ENCODE measurements around the gene ADISSP.

ADISSP gene

DNA sequence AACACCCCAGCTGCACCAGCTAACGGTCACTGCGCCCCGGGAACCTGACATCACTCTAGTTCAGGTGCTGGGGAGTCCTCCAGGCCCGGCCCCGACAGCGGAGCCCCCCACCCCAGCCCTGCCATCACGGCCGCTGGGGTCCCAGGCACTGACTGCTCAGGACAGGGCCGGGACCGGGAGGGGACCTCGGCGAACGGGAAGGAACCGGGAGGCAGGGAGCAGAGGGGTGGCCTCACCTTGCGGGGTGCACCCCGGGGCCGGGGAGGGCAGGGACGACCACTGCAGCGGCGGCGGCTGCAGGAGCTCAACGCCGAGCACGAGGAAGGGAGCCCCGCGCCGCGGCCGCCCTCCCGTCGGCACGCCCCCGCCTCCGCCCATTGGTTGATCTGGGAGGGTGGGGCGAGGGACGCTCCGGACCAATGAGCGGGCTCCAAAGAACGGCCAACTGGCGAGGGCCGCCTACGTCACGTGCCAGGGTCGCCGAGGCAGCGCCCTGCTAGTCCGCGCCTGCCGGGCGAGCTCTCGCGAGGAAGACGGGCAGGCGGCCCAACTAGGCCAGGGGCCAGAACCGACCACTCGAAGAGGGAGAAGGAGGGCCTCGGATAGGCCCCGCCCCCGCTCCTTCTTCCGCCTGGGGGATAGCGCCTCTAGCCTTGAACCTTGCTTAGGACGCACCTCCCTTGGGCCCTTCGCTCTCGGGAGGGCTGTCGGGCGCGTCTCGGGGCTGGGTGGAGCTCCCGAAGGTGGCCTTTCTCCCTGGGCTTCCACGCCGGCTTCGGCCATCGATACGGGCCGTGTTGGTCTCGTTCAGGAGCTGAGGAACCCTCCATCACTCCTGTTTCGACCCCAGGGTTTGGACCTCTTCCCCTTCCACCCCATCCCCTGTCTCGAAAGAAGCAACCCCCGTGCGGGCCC, at the start of gene ADISSP:
Gene ADISSP (minus strand): TSS at position 327 of the 915 bp plus-strand sequence. CDS start 7,653 bp downstream, outside the sequence.
- DNase-seq, result peak; percentile 99

DNA sequence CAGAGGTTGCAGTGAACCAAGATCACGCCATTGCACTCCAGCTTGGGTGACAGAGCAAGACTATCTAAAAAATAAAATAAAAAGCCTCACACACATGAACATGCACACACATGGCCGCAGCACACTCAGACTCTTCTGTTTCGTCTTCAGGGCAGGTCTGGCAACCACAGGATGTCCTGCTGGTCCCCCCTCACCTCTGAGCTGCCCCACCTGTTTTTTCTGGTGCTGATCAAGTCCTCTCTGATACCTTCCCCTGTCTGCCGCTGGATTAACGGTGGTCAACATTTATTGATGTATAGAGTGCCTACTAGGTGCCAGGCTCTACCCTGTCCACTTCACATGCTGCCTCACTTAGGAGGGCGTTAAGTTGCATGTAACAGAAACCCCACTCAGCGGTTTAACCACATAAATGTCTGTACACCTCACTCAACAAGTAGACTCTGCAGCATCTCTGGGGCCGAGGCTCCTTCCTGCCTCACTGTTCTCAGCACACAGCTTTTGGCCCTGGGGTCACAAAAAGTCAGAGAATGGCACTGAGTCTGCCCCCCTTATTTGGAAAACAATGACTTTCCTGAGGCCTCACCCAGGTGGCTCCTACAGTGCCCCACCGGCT, 48.3 kb upstream of the ADISSP start:
- no peak for DNase-seq

DNA sequence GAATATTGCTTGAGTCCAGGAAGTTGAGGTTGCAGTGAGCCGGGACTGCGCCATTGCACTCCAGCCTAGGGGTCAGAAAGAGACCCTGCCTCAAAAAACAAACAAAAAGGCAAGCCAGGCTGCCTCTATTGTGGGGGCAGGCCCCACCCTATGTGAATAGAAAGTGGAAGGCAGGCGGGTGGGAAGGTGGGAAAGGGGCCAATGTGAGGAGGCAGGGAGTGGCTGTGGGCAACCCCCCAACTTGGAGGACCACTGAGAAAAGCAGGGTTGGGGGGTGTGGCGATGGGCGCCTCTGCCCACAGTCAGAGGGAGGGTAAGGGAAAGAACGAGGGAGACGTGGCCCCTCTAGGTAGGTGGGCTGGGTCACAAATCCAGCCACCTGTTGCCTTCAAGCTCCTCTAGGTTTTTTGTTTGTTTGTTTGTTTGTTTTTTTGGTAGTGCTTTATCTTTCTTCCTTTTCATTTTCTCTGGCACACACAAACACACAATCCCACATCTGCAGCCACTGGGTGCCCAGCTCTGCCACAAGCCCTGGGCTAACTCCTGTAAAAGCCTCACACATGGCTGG, 47.5 kb upstream of the ADISSP start:
- DNase-seq, result no peak

DNA sequence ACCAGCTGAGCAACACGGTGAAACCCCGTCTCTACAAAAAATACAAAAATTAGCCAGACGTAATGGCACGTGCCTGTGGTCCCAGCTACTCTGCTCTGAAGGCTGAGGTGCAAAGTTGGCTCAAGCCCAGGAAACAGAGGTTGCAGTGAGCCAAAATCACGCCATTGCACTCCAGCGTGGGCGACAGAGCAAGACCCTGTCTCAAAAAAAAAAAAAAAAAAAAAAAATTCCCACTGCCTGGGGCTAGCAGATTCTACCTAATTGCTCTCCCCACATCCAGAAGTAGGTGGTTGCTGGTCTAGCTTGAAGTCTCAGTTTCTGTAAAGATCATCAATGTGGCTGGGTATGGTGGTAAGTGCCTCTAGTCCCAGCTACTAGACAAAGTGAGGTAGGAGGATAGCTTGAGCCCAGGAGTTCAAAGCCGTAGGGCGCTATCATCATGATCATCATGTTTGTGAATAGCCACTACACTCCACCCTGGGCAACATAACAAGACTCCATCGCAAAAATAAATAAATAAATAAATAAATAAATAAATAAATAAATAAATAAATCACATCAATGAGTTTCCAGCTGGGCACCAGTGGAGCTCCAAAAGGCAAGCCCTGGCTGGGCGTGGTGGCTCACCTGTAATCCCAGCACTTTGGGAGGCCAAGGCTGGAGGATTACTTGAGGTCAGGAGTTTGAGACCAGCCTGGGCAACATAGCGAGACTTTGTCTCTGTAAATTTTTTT, 46.5 kb upstream of the ADISSP start:
- DNase-seq, result peak; percentile 73

DNA sequence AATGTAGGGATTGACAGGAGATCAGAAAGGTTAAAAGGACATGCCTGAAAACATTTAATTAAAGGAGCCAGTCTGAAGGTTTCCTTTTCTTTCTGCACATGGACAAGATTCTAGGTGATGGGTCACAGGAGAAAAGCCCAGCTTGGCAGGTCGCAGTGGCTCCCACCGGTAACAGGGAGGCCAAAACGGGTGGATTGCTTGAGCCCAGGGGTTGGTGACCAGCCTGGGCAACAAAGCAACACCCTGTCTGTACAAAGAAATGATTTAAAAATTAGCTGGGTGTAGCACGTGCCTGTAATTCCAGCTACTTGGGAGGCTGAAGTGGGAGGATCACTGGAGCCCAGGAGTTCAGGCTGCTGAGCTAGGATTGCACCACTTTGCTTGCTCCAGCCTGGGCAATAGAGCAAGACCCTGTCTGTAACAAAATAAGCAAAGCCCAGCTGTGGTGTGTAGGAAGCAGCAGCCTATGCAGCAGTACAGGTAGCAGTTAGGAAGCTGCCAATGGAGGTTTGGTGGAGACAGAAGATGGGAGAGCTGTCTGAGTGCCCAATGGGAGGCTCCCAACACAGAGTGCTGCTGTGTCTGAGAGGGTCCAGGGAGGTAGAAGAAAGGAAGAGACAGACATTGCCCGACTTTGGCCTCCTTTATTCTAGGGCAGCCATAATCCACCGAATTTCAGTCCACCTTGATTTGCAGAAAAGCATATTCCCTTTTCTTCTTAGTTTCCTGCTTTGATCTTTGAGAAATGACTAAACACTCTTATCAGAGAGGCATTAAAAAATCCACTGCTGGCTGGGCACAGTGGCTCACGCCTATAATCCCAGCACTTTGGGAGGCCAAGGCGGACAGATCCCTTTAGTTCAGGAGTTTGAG, 45.7 kb upstream of the ADISSP start:
- no peak for DNase-seq

DNA sequence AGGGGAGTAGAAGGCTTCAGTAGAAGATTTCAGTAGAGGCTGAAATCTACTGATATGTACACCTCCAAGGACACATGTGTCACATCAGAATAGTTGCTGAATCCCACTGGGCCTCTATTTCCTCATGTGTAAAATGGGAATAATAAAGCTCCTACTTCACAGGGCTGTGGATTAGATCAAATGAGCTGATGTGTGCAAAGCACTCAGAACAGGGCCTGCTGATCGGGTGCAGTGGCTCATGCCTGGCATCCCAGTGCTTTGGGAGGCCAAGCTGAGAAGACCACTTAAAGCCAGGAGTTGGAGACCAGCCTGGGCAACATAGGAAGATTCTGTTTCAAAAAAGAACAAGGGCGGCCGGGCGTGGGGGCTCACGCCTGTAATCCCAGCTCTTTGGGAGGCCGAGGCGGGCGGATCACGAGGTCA, 44.7 kb upstream of the ADISSP start:
- no peak for DNase-seq

DNA sequence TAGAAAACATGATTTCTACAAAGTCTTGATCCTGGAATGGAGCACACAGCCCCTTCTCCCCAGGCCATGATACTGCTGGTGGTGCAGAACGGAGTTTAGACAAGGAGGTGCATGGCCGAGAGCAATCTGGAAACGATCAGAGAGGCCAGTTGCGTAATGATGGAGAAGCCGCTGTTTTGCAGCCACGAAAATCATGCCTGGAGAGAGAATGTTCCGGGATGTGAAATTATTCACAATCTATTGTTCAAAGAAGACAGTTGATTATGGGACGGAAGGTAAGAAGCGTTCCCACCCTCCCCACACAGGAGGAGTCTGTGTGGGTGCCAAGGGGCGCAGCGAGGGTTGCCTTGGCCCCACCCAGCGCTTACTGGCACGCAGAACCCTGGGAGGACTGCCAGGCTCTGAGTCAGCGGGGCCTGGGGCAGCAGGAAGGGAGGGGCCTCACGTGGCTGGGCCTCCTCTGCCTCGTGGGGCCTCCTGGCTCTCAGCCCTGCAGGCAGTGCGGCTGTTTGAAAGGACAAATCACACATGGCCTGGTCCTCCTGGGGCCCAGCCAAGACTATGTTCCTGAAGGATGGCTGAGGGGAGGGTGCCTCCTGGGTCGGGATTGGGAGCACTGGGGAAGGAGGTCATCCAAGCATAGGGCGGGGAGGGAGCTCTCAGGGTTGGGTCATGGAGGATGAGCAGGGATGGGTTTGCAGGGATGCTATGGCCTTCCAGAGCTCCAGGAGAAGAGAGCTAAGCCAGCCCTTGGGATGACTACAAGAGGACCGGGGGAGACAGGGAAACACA, 44.1 kb upstream of the ADISSP start:
- DNase-seq, result peak; percentile 97

DNA sequence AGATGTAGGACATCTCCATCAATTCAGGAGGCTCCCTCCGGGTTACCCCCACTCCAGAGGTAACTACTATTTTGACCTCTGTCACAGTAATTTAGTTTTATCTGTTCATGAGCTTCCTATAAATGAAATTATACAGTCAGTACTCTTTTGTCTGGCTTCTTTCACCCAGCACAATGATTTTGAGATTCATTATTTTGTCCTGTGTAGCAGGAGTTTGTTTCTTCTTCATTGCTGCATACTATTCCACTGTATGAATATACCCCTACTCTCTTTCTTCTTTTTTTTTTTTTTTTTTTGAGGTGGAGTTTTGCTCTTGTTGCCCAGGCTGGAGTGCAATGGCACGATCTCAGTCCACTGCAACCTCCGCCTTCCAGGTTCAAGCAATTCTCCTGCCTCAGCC, 41.0 kb upstream of the ADISSP start:
- DNase-seq, result no peak

DNA sequence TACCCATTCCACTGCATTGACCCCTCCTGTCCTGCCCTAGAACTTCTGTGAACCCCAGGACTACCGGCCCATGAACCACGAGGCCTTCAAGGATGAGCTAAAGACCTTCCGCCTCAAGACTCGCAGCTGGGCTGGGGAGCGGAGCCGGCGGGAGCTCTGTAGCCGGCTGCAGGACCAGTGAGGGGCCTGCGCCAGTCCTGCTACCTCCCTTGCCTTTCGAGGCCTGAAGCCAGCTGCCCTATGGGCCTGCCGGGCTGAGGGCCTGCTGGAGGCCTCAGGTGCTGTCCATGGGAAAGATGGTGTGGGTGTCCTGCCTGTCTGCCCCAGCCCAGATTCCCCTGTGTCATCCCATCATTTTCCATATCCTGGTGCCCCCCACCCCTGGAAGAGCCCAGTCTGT, 37.2 kb upstream of the ADISSP start:
- DNase-seq, result no peak

DNA sequence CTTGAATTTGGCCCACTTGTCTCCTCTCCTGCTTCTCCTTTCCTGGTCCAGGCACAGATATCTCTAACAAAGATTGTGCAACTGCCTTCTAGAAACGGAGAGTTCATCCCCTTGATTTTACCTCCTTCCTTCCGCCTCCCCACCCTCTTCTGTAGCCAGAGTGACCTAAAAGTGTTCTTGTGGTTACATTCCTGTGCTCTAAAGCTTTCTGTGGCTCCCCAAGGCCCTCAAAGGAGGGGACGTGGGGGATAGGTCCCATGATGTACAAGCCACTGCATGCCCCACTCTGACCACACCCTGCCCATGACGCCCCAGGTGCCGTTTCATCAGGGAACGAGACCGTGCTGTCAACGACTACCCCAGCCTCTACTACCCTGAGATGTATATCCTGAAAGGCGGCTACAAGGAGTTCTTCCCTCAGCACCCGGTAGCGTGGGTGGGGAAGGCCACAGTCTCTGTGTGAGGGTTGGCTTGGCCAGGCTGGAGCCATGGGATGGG, 36.8 kb upstream of the ADISSP start:
- no peak for DNase-seq

DNA sequence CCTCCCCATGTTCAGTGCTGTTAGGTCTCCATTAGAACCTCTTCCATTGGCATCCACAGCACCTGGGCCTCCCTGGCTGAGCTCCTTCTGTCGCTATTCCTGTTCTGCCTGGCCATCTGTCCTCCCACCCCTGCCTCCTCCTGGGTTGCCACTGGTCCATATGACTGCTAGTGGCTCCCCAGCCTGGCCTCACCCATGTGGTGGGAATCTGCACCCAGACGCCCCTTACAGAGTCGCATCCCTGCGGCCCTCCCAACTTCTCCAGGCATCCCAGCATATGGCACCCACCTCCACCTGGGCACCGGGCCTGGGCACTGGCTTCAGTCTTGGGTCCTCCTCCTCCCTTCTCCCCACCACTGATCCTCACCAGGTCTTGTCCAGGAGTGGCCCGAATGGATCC, 36.3 kb upstream of the ADISSP start:
- no peak for DNase-seq

DNA sequence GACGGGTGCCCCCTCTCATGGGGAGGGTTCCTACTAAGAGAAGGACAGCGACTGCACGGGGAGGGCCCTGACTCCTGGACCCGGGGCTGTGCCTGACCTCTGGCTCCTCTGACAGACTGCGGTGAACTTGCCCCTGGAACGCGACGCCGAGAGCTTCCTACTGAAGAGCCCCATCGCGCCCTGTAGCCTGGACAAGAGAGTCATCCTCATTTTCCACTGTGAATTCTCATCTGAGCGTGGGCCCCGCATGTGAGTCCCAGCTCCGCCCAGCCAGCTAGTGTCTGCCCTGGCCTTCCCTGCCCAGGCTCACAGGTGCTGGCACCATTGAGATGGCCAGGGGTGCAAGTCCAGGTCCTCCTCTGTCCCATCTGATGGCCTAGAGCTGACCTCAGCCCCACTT, 35.7 kb upstream of the ADISSP start:
- DNase-seq, result no peak

DNA sequence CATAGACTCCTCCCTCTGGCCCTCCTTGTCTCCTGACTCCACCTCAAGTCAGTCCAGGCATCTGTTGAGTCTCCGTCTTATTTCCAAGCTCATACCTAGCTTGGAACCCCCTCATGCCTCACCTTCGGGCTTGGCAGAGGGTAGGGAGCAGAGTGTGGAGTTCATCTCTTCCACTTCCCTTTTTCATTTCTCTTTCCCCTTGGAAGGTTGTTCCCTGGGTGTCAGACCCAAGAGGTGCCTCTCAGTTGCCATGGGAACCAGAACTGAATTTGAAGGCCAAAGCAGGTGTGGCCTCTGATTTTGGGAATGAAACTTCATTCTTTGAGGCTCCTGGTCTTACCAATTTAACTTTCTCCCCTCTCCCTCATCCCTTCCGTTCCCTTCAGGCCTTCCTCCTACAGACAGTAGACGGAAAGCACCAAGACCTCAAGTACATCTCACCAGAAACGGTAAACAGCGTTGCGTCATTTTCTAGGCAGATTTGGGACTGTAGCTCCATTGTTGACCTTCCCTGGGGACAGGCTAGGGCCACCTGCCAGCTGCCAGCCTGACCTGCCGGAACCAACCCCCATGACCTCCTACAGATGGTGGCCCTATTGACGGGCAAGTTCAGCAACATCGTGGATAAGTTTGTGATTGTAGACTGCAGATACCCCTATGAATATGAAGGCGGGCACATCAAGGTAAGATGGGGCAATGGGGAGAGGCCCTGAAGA, 35.1 kb upstream of the ADISSP start:
- DNase-seq, result no peak

DNA sequence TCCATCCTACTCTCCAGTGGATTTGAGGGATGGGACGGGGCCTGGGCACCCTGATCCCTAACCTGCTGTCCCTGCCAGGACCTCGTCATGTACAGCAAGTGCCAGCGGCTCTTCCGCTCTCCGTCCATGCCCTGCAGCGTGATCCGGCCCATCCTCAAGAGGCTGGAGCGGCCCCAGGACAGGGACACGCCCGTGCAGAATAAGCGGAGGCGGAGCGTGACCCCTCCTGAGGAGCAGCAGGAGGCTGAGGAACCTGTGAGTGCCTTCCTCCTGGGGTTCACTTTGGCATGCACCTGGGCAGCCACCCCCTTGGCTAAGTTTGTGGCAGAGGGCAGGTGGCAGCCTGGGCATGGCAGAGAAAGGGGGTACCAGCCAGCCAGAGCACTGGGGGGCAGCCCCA, 34.3 kb upstream of the ADISSP start:
- no peak for DNase-seq

DNA sequence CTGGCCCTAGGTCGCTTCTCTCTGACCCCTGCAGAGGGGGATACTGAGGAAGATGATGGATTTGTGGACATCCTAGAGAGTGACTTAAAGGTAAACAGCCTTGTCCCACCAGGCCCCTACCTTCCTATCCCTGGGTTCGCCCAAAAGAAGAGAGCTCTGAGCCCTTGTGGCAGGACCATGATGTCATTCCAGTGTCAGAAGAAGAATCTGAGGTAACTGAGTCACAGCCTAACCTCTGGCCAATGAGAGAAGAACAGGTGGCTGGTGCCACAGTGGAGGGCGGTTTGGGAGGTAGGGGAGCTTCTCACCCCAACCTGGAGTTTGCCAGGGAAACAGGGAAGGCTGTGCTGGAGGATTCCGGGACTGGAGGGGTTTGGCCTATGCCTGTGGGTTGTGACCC, 33.7 kb upstream of the ADISSP start:
- no peak for DNase-seq

DNA sequence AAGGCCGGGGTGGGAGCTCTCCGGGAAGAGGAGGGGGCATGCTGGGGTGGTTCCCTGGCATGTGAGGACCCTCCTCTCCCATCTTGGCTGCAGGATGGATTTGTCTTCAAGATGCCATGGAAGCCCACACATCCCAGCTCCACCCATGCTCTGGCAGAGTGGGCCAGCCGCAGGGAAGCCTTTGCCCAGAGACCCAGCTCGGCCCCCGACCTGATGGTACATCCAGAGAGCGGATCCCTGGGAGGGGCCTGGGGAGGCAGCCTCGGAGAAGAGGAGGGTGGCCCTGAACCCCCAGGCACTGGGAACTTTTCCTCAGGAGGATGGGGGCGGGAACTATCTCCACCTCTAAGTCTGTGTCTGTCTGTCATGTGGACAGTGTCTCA, 33.3 kb upstream of the ADISSP start:
- no peak for DNase-seq

DNA sequence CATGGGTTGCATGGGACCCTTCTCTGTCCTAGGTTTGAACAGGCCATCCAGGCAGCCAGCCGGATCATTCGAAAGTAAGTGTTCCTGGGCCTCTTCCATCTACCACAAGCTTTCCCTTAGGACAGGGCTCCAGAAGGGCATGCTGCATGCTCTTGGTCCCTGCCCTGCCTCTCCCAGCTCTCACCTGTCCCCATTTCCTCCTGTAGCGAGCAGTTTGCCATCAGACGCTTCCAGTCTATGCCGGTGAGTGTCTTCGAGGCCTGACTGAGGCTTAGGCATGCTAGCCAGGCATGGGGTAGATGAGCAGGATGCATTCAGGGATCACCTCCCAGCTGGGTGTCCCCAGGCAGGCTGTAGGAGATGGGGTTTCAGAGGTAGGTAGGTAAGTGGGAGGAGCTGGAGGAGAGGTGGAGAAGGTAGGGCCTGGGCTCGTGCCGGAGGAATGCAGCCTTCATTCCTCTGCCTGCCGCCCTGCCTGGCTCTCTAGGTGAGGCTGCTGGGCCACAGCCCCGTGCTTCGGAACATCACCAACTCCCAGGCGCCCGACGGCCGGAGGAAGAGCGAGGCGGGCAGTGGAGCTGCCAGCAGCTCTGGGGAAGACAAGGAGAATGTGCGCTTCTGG, 32.8 kb upstream of the ADISSP start:
- DNase-seq, result no peak

DNA sequence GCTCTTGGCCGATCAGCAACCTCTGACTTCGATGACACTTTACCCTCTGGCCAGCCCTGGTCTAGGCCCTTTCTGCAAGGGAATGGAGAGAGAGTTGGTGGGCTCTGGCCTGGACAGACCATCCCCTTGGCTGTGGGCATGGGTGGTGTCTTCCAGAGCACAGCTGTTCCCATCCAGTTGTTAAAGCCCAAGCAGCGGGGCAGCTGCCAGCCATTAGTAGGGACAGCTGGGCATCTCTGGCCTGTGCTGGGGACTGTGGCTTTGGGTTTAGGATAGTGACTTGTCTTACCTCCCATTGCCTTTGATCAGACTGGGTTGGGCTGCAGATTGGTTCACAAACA, 31.3 kb upstream of the ADISSP start:
- DNase-seq, result no peak

DNA sequence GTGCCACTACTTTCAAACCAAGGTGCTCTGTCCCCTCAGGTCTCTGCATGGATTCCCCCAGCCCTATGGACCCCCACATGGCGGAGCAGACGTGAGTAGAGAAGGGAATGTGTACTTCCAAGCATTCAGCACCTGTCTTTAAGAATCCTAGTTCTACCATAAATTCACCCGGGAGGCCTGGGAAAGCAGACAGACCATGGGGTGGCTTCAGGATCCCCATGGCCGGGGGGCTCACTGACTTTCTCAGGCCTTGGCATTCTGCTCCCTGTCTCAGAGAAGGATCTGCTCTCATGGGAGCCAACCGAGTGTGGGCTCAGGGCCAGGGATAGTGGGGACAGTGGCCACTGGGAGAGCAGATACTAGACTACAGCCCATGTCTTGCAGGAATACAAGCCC, 30.8 kb upstream of the ADISSP start:
- DNase-seq, result no peak
